A549 (cell line): ENCODE measurements around the gene TSEN54.

ENCODE experiments used
- CHD4 ChIP-seq: fragments of 200-600 bp; sonication (generic); IDR thresholded peaks from 2 replicates; pipeline ENCODE4 v1.6.1; 2016; ENCODE audit warnings: antibody characterized with exemption, mild to moderate bottlenecking, borderline replicate concordance
- CTCF ChIP-seq: fragments of >200 bp; sonication (Bioruptor Twin); formaldehyde crosslinking; IDR thresholded peaks from 3 replicates; pipeline ENCODE4 v1.5.1; 2016
- E2F6 ChIP-seq: IDR thresholded peaks from 2 replicates; pipeline ENCODE4 v1.6.1; 2012; ENCODE audit warnings: low read depth, borderline replicate concordance
- HOXA7 ChIP-seq: fragments of 250-450 bp; sonication (Bioruptor Pico); IDR thresholded peaks from 2 replicates; pipeline ENCODE4 v1.5.0; 2020; ENCODE audit warnings: mild to moderate bottlenecking, moderate library complexity
- JUN ChIP-seq, 2 experiments: fragments of >200 bp; sonication (Bioruptor Twin); formaldehyde crosslinking; IDR thresholded peaks; 2 replicates in 1 of 2; 3 replicates in 1 of 2; pipeline ENCODE4 v1.6.1; 2016 to 2017
- POLR2A ChIP-seq: IDR thresholded peaks from 2 replicates; pipeline ENCODE4 v1.6.1; 2012; ENCODE audit warnings: mild to moderate bottlenecking, low read length
- RCOR1 ChIP-seq: fragments of 150-350 bp; IDR thresholded peaks from 2 replicates; pipeline ENCODE4 v1.6.1; 2014; ENCODE audit warnings: antibody characterized with exemption, low read length, low read depth

GRCh38 chr17:75468291-75468754, 48.0 kb upstream of the TSEN54 start:
- no peak for TF ChIP-seq CTCF
- TF ChIP-seq POLR2A = no peak
- TF ChIP-seq E2F6 = no peak
- TF ChIP-seq HOXA7 (CRISPR knock-in tag) = no peak
- no peak for TF ChIP-seq JUN (IDR thresholded peaks at IDR 0.05)
- TF ChIP-seq RCOR1 = no peak
- no peak for TF ChIP-seq CHD4
